ENCODE results near the gene EFNA4.

- TF ChIP-seq POU5F1 (IDR thresholded peaks at IDR 0.05; ENCODE audit: low read depth, low read length): no peak
- no peak for TF ChIP-seq POLR2A (IDR thresholded peaks at IDR 0.05; ENCODE audit: control extremely low read depth in 1 of 2, low read depth in 2 of 2, low read length in 2 of 2)
- TF ChIP-seq EP300 (IDR thresholded peaks at IDR 0.05; ENCODE audit: borderline replicate concordance in 1 of 2, low read depth in 2 of 2, low read length in 2 of 2): no peak
- no peak for TF ChIP-seq TEAD4 (IDR thresholded peaks at IDR 0.05; ENCODE audit: low read depth, low read length)
- no peak for TF ChIP-seq SIRT6 (IDR thresholded peaks at IDR 0.05; ENCODE audit: low read length)
- TF ChIP-seq, protein P1, sequence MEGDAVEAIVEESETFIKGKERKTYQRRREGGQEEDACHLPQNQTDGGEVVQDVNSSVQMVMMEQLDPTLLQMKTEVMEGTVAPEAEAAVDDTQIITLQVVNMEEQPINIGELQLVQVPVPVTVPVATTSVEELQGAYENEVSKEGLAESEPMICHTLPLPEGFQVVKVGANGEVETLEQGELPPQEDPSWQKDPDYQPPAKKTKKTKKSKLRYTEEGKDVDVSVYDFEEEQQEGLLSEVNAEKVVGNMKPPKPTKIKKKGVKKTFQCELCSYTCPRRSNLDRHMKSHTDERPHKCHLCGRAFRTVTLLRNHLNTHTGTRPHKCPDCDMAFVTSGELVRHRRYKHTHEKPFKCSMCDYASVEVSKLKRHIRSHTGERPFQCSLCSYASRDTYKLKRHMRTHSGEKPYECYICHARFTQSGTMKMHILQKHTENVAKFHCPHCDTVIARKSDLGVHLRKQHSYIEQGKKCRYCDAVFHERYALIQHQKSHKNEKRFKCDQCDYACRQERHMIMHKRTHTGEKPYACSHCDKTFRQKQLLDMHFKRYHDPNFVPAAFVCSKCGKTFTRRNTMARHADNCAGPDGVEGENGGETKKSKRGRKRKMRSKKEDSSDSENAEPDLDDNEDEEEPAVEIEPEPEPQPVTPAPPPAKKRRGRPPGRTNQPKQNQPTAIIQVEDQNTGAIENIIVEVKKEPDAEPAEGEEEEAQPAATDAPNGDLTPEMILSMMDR (IDR thresholded peaks at IDR 0.05; ENCODE audit: control extremely low read depth in 1 of 3, insufficient read depth in 1 of 3, low read depth in 1 of 3, low read length in 3 of 3): no peak
- TF ChIP-seq EZH2 (IDR thresholded peaks at IDR 0.05; ENCODE audit: low read depth, low read length, severe bottlenecking): no peak
- no peak for TF ChIP-seq ZNF274 (IDR thresholded peaks at IDR 0.05; ENCODE audit: borderline replicate concordance, extremely low read depth, low read length)
- TF ChIP-seq YY1 (IDR thresholded peaks at IDR 0.05; ENCODE audit: low read depth, low read length): no peak
These were observed 50.0 kb downstream of the EFNA4 start for GRCh38 chr1:155113450-155113980.

Measured in H1 (cell line).